Activated T-cell treated with anti-CD3 and anti-CD28 coated beads for 48 hours (primary cell): ENCODE data around the gene EGR2.
"Not testable (repeated sequence)": the region's sequence is repeated elsewhere in the genome, so short reads cannot be mapped to it uniquely, and the experiment has no call there.

ENCODE experiments used
- DNase-seq: peaks from one replicate; pipeline ENCODE4 v3.0.0-alpha.2; 2020; ENCODE audit warnings: low read depth

Gene EGR2

DNA sequence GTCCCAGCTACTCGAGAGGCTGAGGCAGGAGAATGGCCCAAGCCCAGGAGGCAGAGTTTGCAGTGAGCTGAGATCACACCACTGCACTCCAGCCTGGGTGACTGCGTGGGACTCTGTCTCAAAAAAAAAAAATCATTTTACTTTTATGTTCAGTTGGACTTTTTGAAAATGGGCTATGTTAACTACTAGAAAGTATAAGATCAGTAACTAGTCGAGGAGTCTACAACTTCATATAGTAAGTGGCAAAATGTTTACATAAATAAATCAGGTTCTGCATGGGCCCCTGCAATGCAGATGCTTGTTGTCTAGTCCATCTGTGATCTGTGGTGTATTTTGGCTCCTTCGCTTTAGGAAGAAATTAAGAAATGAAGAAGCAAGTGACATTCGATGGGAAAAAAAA is 23.9 kb downstream of the EGR2 start:
- DNase-seq, result no peak

DNA sequence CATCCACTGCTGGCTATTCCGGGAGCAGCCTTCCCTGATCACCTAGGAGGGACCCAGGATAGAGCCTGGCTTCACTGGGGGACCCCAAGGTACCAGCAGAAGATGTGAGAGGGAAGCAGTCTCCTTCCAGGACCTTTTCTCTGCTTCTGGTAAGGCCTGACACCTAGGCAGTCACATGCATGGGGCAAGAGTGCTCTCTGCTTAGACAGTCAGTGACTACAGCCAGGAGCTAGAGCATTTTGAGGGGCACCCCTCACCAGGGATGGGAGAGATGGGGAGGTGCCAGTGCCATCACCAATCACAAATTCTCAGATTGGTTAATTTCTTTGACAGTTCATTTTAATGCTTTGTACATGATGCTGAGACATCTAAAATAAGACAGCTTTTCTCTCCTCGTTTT is 25.6 kb downstream of the EGR2 start:
- no peak for DNase-seq

DNA sequence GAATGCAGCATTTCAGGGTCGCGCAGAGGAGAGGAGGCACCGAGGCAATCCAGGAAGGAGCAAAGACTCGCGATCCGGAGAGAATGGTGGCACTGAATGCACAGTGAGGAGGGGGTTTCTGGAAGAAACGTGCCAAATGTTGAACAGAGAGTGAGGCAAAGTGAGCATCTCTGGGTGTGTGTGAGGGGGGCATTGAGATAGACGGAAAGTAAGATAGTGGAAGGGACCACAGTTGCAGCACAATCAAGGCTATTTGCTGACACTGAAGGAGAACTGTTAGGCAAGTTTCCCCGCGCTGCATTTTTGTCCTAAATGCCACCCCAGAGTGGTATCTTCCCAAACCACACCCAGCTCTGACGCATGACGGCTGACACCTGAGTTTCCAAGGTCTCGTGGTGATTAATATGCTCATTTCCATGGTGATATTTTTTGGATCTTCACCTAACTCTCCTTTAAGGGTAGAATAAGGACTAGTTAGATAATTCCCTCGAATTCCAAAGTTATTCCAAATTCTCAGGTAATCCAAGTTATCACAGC is 26.1 kb downstream of the EGR2 start:
- no peak for DNase-seq

DNA sequence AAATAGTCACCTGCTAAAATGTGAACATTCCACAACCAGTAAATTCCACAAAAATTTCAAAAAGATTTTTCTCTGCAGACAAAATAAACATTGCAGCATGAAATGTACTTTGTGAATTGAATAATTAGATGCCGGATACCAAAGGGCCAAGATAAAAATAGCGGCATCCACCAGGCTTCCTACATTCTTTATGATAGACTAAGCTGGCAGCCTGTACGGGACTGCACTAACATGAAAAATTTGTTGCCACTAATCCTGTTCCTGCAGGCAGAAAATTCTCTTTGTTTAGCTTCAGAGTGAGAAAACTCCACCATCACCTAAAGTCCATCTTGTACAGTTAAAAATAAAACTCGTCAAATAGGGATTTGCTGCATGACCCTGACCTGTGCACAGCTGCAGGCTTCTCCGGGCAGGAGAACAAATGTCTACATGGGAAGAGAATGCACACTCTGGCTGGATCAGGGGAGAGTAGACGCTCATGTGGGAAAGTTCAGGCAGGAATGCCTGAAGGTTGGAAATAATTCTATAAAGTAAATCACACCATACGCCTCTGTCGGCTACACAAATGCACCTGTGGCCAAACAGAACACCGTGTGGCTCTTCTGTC is 27.2 kb downstream of the EGR2 start:
- DNase-seq, result no peak

DNA sequence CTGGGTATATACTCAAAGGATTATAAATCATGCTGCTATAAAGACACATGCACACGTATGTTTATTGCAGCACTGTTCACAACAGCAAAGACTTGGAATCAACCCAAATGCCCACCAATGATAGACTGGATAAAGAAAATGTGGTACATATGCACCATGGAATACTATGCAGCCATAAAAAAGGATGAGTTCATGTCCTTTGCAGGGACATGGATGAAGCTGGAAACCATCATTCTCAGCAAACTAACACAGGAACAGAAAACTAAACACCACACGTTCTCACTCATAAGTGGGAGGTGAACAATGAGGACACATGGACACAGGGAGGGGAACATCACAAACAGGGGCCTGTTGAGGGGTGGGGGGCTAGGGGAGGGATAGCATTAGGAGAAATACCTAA is 27.9 kb downstream of the EGR2 start:
- not testable (repeated sequence) for DNase-seq

DNA sequence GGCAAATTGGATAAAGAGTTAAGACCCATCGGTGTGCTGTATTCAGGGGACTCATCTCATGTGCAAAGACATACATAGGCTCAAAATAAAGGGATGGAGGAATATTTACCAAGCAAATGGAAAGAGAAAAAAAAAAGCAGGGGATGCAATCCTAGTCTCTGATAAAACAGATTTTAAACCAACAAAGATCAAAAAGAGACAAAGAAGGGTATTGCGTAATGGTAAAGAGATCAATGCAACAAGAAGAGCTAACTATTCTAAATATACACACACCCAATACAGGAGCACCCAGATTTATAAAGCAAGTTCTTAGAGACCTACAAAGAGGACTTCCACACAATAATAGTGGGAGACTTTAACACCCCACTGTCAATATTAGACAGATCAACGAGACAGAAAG is 31.6 kb downstream of the EGR2 start:
- DNase-seq, result not testable (repeated sequence)

DNA sequence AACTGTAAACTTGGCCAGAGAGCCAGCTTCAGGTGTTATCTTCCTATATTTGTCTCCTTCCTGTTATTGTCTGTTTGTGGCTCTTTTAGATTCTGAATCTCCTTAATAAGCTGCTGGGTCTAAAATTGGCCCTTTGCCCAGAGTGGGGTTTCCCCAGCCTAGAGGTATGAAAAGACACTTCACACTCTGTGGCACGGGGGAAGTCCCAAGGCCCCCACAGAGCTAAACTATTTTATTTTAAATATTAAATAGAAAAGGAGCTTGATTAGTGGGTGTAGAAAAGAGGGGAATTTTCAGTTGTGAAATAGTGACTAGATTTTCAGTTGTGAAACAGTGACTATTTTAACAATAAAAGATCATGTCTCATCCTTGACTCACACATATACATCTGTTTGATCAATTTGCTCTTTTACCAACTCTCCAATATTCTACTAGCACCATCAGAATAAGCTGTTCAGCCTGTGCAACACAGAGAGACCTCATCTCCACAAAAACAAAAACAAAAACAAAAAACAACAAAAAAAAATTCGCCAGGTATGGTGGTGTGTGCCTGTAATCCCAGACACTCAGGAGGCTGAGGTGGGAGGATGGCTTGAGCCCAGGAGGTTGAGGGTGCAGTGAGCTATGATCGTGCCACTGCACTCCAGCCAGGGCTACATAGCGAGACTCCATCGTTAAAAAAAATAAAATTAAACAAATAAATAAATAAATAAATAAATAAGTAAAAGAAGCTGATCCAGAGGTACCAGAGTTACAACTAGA is 36.5 kb downstream of the EGR2 start:
- peak; percentile 74 for DNase-seq

DNA sequence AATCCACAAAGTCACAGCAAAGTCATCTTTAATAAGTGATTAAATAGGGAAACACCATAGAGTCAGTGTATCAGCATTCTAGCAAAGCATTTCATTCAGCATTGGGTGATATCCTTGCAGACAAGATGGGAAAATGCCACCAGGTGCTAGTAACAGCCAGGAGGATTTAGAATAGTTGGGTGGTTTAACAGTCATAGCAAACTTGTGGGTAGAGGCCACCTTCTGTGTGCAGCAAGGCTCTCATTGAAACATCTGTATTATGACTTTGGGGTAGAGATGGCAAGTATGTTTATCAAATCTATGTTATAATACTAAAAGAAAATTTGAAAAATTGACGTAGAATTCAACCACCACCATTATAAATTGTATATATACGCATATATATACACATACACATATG is 38.0 kb downstream of the EGR2 start:
- no peak for DNase-seq

DNA sequence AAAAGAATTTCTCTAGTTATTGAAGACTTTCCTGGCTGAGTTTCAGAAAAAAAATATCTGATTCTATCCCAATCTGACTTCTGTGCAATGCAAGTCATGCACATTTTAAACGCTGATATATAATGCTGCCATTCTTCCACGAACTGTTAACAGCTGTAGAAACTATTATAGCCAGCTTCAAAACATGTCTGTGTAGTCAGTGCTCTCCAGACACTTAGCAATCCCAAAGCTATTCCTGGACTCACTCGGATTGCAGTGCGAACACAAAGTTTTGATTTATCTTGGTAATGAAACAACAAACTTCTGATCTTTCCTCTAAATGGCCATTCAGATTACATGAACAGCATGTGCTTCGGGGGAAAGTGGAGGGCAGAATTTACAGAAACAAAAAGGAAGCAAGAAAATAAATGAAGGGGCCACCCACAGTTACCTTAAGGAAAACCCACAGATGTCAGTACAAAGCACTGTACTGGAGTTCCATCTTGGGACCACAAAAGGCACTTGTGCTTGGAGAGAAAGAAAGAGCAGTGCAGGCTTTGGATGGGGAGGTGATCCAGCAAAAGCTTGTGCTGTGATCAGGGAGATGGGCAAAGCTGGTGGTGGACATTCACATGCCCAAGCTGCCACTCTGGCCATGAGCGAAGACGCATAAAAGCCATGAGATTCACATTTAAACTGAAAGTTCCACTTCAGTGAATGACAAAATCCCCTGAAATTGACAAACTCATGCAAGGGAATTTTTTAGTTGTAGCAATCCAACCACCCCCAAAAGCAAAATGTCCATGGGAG is 43.8 kb downstream of the EGR2 start:
- no peak for DNase-seq

DNA sequence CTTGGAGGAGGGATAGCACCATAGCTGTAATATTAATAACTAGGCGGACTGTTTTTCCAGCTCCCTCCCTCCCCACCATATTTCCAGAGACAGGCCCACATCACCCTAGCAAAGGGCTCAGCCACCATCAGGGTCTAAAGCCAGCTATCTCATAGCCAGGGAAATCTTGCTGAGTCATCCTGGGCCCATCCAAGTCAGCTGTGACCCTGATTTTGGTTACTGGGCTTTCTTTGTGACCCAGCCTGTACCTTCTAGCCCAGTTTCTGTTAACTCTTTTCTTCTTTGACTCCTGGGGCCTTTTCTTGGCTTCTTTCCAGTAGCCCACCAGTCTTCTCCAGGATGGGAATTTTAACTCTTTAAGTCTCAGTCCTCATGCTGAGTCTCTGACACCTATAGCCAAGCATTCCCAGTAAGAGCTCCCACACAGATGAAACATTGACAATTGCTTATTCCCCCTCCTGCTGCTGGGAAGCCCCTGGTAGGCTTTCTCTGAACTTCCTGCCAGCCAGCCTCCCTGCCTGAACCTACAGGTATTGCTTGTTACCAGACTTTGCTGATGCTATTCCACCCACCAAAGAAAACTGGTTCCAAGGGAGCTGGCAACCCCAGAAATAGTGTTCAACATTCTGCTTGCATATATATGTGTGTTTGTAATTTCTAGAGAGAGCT is 46.5 kb downstream of the EGR2 start:
- DNase-seq, result no peak

DNA sequence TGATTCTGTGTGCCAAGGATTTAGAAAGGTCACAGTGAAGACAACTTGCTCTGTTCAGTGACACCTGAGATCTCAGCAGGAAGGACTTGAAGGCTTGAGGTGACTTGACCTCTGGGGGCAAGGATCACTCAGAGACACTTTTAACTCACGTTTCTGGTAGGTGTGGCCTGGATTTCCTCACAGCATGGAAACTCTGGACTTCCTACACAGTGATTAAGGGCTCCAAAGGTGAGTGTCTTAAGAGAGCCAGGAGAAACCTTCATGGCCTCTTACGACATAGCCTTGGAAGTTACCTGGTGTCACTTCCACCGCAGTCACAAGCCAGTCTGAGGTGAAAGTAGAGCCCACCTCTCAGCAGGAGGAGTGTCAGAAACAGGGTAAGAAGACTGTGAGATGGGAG is 49.8 kb downstream of the EGR2 start:
- DNase-seq, result no peak

DNA sequence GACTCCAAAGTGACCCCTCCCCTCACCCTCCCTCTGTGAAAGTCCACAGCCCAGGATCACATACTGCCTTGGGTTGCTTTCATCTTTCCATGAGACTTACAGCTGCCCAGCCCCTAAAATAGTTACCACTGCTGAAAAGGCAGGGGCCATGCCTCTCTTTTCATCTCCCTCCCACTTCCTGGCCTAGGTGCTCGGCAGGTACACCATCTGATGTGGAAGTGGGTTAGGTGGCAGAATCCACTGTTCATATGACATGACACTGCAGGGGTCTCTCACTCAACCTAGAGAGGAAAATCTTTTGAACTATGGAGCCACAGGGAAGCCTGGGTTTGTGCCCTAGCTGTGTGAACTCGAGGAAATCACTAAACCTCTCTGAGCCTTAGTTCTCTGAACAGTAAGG is 50.4 kb downstream of the EGR2 start:
- DNase-seq, result no peak

DNA sequence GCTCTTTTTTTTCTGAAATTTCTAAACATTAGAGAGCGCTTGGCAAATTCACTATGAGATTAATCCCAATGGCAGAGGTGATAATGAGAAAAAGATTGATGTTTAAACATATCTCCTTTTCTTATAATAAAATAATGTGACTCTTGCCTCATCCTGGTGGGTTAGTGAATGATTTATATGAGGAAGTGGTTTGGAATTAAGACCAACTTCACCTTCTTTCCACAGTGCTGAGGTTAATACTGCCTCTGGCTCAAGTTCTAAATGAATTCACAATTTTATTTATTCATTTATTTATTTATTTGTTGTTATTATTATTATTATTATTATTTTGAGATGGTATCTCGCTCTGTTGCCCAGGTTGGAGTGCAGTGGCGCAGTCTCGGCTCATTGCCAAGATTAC is 52.2 kb downstream of the EGR2 start:
- no peak for DNase-seq

DNA sequence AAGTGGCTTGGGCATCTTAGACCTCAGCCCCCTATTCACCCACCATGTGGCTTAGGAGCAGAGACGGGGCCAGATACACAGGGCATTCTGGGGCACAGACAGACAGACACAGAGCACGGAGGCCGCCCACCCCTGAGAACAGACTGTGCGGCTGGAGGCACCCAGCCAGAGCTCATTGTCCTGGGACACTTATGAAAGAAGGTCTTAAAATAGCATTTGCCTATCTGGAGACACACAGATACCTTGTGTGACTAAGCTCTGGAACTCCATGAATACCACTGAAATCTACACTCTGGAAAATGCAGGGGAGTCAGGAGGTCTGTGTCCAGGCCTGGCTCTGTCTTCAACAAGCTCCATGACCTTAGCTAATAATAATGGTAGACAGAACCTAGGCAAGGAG is 53.0 kb downstream of the EGR2 start:
- DNase-seq, result no peak
